ENCODE results near the gene CPNE4. TPM values are rescaled to one million over a fixed set of nuclear protein-coding genes. Genes with fewer than 3 reads are reported as not detected.

CPNE4 gene
- total and polyA plus RNA-seq, 7 donors: 0.03 to 0.04 TPM; not detected in 5

DNA sequence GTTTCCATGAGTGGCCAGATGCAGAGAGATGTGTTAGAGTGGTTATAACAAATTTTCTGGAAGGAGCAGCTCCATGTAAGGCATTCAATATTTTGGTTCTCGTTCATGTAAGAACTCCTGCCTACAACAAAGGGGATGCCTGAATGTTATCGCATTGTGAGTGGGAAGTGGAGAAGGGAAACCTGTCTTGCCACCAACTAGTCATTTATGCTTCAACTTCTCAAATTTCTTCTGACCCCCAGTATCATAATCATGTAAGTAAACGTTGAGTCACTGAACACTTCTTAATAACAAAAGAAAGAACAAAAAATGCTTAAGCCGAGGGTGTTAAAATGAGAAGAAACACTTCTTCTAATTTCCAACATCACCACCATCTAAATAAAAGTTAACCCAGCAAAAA, 470.0 kb downstream of the CPNE4 start:
- DNase-seq: no peak
- Histone ChIP-seq H3K36me3 (ENCODE audit: insufficient read depth in 1 of 2, low read depth in 1 of 2) (no peaks in the 10 kb centered on the region), H3K4me1 (no peaks in the 10 kb centered on the region), H3K27me3 (ENCODE audit: insufficient read depth in 3 of 3, low read length in 2 of 3) (peaks cover 0 to 5% (median 0%) of the 10 kb centered on the region in 3 donors), H3K27ac (no peak overlapping the region), H3K4me3 (no peak overlapping the region), H3K9me3 (no peaks in the 10 kb centered on the region)
- intact Hi-C loops (cut with DNase I): no loop called here
- TF ChIP-seq, protein P1, sequence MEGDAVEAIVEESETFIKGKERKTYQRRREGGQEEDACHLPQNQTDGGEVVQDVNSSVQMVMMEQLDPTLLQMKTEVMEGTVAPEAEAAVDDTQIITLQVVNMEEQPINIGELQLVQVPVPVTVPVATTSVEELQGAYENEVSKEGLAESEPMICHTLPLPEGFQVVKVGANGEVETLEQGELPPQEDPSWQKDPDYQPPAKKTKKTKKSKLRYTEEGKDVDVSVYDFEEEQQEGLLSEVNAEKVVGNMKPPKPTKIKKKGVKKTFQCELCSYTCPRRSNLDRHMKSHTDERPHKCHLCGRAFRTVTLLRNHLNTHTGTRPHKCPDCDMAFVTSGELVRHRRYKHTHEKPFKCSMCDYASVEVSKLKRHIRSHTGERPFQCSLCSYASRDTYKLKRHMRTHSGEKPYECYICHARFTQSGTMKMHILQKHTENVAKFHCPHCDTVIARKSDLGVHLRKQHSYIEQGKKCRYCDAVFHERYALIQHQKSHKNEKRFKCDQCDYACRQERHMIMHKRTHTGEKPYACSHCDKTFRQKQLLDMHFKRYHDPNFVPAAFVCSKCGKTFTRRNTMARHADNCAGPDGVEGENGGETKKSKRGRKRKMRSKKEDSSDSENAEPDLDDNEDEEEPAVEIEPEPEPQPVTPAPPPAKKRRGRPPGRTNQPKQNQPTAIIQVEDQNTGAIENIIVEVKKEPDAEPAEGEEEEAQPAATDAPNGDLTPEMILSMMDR (IDR thresholded peaks at IDR 0.05): no peak
- WGBS, 3 donors: 70 to 75% (median 75%) methylated on average over 4 of the region's 4 CpGs
- ATAC-seq: no peak

DNA sequence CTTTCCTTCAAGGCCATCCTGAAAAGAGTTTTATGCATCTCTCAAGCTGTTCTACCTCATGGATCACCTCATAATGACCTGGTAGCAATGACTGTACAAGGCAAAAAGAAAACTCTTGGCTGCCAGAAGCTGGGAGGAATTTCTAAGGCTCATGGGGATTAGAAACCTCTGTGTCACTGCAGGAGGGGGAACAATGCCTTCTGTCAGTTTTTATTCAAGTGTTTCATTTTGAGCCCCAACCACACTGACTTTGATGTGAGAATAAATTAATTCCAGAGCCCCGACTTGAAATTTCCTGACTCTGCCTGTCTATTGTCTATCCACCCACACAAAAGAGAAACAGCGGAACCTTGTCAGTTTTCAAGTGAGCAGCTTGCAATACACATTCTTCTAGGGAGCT, 473.3 kb downstream of the CPNE4 start:
- WGBS, 3 donors: 35 to 50% (median 44%) methylated on average over 2 of the region's 2 CpGs
- H3K36me3 ChIP-seq (ENCODE audit: insufficient read depth in 1 of 2, low read depth in 1 of 2): no peaks in the 10 kb centered on the region
- no peak for DNase-seq
- intact Hi-C loops (cut with DNase I): no loop called here
- H3K4me1 ChIP-seq: no peaks in the 10 kb centered on the region
- no peak for ATAC-seq
- no peak overlapping the region for H3K4me3 ChIP-seq
- no peaks in the 10 kb centered on the region for H3K9me3 ChIP-seq
- peaks cover 0 to 5% (median 0%) of the 10 kb centered on the region in 3 donors for H3K27me3 ChIP-seq (ENCODE audit: insufficient read depth in 3 of 3, low read length in 2 of 3)
- no peak overlapping the region for H3K27ac ChIP-seq
- TF ChIP-seq, protein P1 (IDR thresholded peaks at IDR 0.05): no peak

DNA sequence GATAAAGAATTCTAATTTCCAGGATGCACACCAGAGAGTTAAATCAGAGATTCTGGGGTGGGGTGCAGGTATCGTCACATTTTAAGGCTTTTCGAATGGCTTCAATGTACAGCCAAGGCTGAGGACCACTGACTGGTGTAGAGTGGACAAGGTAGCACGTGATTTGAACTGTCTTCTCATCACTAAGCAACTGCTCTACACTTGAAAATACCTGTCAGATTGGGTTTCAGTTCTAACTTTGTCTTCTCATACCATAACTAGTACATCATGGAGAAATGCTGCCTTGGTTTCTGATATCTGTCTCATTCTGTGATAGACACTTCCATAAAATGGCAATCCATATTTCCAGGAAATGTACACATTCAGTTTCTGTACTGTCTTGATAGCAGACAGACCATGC, 474.0 kb downstream of the CPNE4 start:
- DNase-seq (no peak), ATAC-seq (no peak)
- intact Hi-C loops (cut with DNase I): no loop called here
- peaks cover 0 to 5% (median 0%) of the 10 kb centered on the region in 3 donors for H3K27me3 ChIP-seq (ENCODE audit: insufficient read depth in 3 of 3, low read length in 2 of 3)
- H3K4me1 ChIP-seq: no peaks in the 10 kb centered on the region
- 81 to 86% (median 84%) methylated on average over 3 of the region's 3 CpGs for WGBS, 3 donors
- TF ChIP-seq, protein P1 (IDR thresholded peaks at IDR 0.05): no peak
- H3K9me3 ChIP-seq: no peaks in the 10 kb centered on the region
- H3K4me3 ChIP-seq: no peak overlapping the region
- no peaks in the 10 kb centered on the region for H3K36me3 ChIP-seq (ENCODE audit: insufficient read depth in 1 of 2, low read depth in 1 of 2)
- no peak overlapping the region for H3K27ac ChIP-seq

DNA sequence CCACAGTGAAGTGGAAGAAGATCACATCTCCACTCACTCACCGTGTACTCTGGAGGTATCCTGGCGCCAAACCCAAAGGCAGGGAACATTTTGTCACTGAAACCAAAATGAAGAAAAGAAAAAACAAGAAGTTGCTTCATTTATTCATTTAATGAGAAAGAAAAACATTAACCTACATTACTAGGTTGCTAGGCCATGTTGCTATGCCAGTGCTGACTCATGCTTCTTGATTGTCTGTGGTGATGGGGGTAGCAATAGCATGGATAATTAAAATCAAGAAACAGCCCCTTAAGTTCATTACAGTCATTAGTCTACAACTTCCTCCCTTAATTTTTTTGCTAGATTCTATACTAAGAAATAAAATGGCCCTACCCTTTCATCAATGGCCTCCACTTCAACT, 479.4 kb downstream of the CPNE4 start:
- WGBS, 3 donors: 84 to 92% (median 87%) methylated on average over 2 of the region's 2 CpGs
- no peaks in the 10 kb centered on the region for H3K4me1 ChIP-seq
- DNase-seq: no peak

More for the DNA sequence above, 479.4 kb downstream of the CPNE4 start:
- Histone ChIP-seq H3K27me3 (ENCODE audit: insufficient read depth in 3 of 3, low read length in 2 of 3) (no peaks in the 10 kb centered on the region), H3K9me3 (no peaks in the 10 kb centered on the region), H3K36me3 (ENCODE audit: insufficient read depth in 1 of 2, low read depth in 1 of 2) (no peaks in the 10 kb centered on the region), H3K27ac (no peak overlapping the region), H3K4me3 (no peak overlapping the region)
- intact Hi-C loops (cut with DNase I): no loop called here
- TF ChIP-seq, protein P1 (IDR thresholded peaks at IDR 0.05): no peak
- no peak for ATAC-seq
